ENCODE data around the gene CWC27.

The CWC27 gene

DNA sequence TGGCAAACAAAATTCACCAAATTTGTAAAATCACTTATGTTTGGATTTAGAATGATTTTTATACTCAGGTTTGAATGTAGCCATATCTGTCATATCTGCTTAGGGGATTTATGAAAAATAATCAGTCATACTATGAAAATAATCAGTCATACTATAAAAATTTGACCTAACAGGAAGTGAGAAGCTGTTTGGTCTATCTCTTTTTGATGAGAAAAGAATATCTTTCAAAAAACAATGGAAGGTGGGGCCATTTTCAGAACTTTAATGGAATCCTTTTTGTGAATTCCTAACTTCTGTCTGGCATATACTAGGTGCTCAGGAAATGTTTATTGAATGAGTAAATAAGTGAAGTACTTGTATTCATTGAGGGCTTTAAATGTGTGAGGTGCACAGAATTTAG is 70.1 kb downstream of the CWC27 start:
- DNase-seq (ENCODE audit: low read depth) = no peak
- in situ Hi-C loops (cut with HindIII; ENCODE audit: low sequenced_read_pairs) = no loop called here
- no peak overlapping the region for H3K4me3 ChIP-seq (ENCODE audit: low read depth, low read length)
- TF ChIP-seq, protein P1, sequence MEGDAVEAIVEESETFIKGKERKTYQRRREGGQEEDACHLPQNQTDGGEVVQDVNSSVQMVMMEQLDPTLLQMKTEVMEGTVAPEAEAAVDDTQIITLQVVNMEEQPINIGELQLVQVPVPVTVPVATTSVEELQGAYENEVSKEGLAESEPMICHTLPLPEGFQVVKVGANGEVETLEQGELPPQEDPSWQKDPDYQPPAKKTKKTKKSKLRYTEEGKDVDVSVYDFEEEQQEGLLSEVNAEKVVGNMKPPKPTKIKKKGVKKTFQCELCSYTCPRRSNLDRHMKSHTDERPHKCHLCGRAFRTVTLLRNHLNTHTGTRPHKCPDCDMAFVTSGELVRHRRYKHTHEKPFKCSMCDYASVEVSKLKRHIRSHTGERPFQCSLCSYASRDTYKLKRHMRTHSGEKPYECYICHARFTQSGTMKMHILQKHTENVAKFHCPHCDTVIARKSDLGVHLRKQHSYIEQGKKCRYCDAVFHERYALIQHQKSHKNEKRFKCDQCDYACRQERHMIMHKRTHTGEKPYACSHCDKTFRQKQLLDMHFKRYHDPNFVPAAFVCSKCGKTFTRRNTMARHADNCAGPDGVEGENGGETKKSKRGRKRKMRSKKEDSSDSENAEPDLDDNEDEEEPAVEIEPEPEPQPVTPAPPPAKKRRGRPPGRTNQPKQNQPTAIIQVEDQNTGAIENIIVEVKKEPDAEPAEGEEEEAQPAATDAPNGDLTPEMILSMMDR (IDR thresholded peaks at IDR 0.05; ENCODE audit: low read depth, low read length, missing control alignments) = no peak

DNA sequence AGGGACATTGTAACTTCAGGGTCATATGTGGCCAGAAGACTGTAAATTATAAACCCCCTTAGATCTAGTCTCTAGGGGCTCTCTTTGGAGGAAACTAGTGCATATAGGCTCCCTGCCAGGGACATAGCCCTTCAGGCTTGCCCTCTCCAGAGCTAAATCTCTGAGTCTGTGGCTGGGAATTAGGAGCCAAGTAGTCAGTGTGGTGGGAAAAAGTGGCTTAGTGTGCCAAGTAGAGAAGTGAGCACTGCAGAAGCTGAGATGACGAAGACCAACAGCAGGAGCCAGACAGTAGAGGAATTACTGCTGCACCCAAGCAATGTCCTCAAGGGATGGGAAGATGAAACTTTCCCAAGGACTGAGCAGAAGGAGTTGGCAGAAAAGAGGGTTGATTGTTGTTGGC is 71.2 kb downstream of the CWC27 start:
- in situ Hi-C loops (cut with HindIII; ENCODE audit: low sequenced_read_pairs) = no loop called here
- H3K4me3 ChIP-seq (ENCODE audit: low read depth, low read length) = no peak overlapping the region
- no peak for DNase-seq (ENCODE audit: low read depth)

DNA sequence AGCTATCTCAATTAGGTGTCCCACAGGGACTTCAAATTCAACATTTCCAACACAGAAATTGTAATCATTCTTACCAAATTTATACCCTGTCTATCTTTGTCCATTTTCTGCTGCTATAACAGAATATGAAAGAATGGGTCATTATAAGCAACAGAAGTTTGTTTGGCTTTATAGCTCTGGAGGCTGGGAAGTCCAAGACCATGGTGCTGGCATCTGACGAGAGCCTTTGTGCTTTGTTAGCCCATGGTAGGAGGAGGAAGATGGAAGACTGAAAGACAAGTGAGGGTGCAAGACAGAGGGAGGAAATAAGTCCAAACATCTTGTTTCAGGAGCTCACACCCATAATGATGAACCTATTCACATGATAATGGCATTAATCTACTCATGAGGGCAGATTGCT is 72.2 kb downstream of the CWC27 start:
- no peak overlapping the region for H3K4me3 ChIP-seq (ENCODE audit: low read depth, low read length)
- TF ChIP-seq, protein P1 (IDR thresholded peaks at IDR 0.05; ENCODE audit: low read depth, low read length, missing control alignments) = no peak
- DNase-seq (ENCODE audit: low read depth) = no peak
- in situ Hi-C loops (cut with HindIII; ENCODE audit: low sequenced_read_pairs) = no loop called here

More for the DNA sequence above, 71.2 kb downstream of the CWC27 start:
- TF ChIP-seq, protein P1 (IDR thresholded peaks at IDR 0.05; ENCODE audit: low read depth, low read length, missing control alignments) = no peak

DNA sequence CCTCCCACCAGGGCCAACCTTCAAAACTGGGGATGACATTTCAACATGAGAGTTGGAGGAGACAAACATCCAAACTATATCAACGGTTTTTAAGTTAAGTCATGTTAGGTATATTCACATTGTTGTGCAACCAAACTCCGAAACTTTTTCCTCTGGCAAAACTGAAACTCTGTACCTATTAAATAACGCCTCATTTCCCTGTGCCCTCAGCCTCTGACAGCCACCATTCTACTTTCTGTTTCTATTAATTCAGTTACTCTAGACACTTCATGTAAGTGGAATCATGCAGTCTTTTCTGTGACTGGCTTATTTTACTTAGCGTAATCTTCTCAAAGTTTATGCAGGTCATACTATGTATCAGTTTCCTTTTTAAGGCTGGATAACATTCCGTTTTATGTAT is 85.0 kb downstream of the CWC27 start:
- TF ChIP-seq, protein P1 (IDR thresholded peaks at IDR 0.05; ENCODE audit: low read depth, low read length, missing control alignments) = no peak
- DNase-seq (ENCODE audit: low read depth) = no peak
- no peak overlapping the region for H3K4me3 ChIP-seq (ENCODE audit: low read depth, low read length)
- in situ Hi-C loops (cut with HindIII; ENCODE audit: low sequenced_read_pairs) = no loop called here

DNA sequence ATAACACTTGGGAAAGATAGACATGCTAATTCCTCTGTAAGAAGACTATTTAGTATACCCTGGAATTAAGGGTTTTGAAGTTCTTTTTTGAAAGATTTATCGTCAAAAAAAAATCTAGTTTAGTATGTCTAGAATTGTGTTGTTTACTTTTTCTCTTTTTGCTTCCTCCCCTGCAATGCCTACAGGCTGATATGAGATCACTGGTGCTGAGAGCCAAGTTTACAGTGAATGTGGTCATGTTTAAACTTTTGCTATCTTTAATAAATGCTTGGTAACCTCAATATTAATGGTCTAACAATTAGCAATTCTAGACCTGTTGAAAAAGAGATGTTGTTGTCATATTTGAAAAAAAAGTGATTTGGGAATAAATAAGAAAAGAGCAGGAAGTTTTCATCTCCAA is 86.1 kb downstream of the CWC27 start:
- no peak overlapping the region for H3K4me3 ChIP-seq (ENCODE audit: low read depth, low read length)
- TF ChIP-seq, protein P1 (IDR thresholded peaks at IDR 0.05; ENCODE audit: low read depth, low read length, missing control alignments) = no peak
- DNase-seq (ENCODE audit: low read depth) = no peak
- in situ Hi-C loops (cut with HindIII; ENCODE audit: low sequenced_read_pairs) = no loop called here

DNA sequence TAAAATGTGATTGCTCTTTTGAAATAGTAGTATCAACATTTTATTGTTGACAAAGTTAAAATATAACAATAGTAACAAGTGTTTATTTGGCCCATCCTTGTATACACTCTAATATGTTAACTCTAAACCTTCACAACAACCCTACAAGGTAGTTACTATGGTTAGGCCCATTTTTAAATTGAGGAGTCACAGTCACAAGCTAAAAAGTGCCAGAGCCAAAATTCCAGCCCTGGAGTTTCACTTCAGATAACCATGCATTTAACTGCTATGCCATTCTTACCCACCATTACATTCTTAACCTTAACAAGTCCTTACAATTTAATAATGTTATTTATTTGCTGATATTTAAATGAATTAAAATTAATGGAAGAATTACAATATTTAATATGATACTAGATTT is 91.2 kb downstream of the CWC27 start:
- no peak overlapping the region for H3K4me3 ChIP-seq (ENCODE audit: low read depth, low read length)
- DNase-seq (ENCODE audit: low read depth) = no peak
- in situ Hi-C loops (cut with HindIII; ENCODE audit: low sequenced_read_pairs) = no loop called here
- TF ChIP-seq, protein P1 (IDR thresholded peaks at IDR 0.05; ENCODE audit: low read depth, low read length, missing control alignments) = no peak

DNA sequence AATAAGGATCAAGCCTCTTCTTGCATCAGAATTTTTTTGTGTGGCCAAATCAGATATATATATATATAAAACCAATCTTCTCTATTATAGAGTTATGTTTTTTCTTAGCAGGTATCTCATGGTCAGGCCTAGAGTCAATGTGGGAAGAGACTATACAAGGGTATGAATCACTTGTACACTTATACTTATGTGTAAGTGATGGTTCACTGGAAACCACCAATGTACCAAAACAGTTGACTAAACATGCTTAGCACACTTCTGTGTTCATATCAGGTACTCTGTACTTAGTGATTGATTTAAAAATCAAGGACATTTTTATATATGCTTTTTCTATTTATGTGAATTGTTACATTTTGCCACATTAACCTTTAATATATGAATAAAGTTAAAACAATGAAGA is 92.6 kb downstream of the CWC27 start:
- in situ Hi-C loops (cut with HindIII; ENCODE audit: low sequenced_read_pairs) = no loop called here
- no peak for DNase-seq (ENCODE audit: low read depth)
- TF ChIP-seq, protein P1 (IDR thresholded peaks at IDR 0.05; ENCODE audit: low read depth, low read length, missing control alignments) = no peak
- no peak overlapping the region for H3K4me3 ChIP-seq (ENCODE audit: low read depth, low read length)

Data from astrocyte of the cerebellum (primary cell).